PFSK-1 (cell line): ENCODE results near the gene ST7.

ENCODE experiments used
- FOXP2 ChIP-seq: optimal IDR thresholded peaks from 2 replicates; pipeline ENCODE3; 2011; ENCODE audit warnings: borderline replicate concordance, control low read depth, inconsistent platforms; ENCODE audit not compliant: insufficient read depth; ENCODE audit errors: extremely low read length, extremely low read depth
- POLR2AphosphoS5 ChIP-seq: IDR thresholded peaks from 2 replicates; pipeline ENCODE4 v1.6.1; 2012; ENCODE audit warnings: low read depth, mild to moderate bottlenecking, control low read depth, low read length, moderate library complexity
- SIN3A ChIP-seq: IDR thresholded peaks from 2 replicates; pipeline ENCODE4 v1.6.1; 2012; ENCODE audit warnings: mild to moderate bottlenecking, low read length, moderate library complexity, borderline replicate concordance; ENCODE audit not compliant: insufficient read depth
- TAF1 ChIP-seq: IDR thresholded peaks from 2 replicates; pipeline ENCODE4 v1.6.1; 2012; ENCODE audit warnings: low read length, control low read depth, borderline replicate concordance; ENCODE audit not compliant: insufficient read depth
- TF ChIP-seq, protein P1 (sequence below), 2 experiments: IDR thresholded peaks; 2 replicates each; pipeline versions ENCODE4 v1.6.1 to v1.8.0; 2011 to 2012; ENCODE audit warnings: low read depth in 2 of 2, low read length in 2 of 2, control low read depth in 1 of 2, inconsistent platforms in 1 of 2, mild to moderate bottlenecking in 1 of 2, moderate library complexity in 1 of 2; ENCODE audit not compliant: insufficient read depth in 1 of 2

The ST7 gene

GRCh38 chr7:116980354-116980753 is 27.1 kb downstream of the ST7 start:
- TF ChIP-seq POLR2AphosphoS5 (no peak), SIN3A (no peak), TAF1 (no peak), FOXP2 (no peak)
- TF ChIP-seq, protein P1, sequence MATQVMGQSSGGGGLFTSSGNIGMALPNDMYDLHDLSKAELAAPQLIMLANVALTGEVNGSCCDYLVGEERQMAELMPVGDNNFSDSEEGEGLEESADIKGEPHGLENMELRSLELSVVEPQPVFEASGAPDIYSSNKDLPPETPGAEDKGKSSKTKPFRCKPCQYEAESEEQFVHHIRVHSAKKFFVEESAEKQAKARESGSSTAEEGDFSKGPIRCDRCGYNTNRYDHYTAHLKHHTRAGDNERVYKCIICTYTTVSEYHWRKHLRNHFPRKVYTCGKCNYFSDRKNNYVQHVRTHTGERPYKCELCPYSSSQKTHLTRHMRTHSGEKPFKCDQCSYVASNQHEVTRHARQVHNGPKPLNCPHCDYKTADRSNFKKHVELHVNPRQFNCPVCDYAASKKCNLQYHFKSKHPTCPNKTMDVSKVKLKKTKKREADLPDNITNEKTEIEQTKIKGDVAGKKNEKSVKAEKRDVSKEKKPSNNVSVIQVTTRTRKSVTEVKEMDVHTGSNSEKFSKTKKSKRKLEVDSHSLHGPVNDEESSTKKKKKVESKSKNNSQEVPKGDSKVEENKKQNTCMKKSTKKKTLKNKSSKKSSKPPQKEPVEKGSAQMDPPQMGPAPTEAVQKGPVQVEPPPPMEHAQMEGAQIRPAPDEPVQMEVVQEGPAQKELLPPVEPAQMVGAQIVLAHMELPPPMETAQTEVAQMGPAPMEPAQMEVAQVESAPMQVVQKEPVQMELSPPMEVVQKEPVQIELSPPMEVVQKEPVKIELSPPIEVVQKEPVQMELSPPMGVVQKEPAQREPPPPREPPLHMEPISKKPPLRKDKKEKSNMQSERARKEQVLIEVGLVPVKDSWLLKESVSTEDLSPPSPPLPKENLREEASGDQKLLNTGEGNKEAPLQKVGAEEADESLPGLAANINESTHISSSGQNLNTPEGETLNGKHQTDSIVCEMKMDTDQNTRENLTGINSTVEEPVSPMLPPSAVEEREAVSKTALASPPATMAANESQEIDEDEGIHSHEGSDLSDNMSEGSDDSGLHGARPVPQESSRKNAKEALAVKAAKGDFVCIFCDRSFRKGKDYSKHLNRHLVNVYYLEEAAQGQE (IDR thresholded peaks at IDR 0.05; ENCODE audit: insufficient read depth in 1 of 2, low read depth in 2 of 2, low read length in 2 of 2): no peak

GRCh38 chr7:116981939-116982338 is 28.6 kb downstream of the ST7 start:
- TF ChIP-seq POLR2AphosphoS5 (no peak), SIN3A (no peak), FOXP2 (no peak), TAF1 (no peak)
- TF ChIP-seq, protein P1 (IDR thresholded peaks at IDR 0.05; ENCODE audit: insufficient read depth in 1 of 2, low read depth in 2 of 2, low read length in 2 of 2): no peak

DNA sequence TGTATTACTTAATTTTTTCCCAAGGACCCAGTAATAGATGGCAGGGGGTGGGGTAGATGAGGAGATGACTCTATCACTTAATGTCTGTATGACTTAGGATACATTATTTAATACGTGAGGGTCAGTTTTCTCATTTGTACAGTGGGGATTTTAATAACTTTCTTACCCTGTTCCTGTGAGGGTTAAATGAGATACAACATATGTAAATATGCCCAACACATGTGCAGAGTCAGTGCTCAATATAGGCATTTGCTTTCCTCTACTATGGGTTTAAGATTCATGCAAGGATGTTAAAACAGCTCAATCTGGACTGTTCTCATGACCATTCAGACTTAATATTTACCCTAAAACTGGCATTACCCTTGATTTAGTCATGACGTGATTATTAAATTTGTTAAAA is 31.2 kb downstream of the ST7 start:
- TF ChIP-seq FOXP2: no peak
- TF ChIP-seq TAF1: no peak
- TF ChIP-seq SIN3A: no peak
- TF ChIP-seq, protein P1 (IDR thresholded peaks at IDR 0.05; ENCODE audit: insufficient read depth in 1 of 2, low read depth in 2 of 2, low read length in 2 of 2): no peak
- no peak for TF ChIP-seq POLR2AphosphoS5

DNA sequence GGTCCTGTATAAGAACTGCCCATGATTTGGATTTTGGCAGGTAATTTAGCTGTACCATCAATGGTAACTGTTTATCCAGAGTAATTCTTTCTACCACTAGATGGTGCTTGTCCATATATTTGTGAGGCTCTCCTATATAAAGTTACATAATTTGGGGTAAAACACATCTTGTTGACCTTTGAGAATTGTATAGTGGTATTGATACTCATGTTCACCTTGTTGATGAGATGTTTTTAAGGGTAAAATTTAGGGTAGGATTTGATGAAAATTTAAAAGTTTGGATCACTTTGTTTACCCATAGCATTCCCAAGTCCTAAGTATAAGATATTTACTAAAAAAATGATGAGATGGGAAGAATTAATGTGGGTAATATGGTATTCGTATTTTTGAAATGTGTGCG is 31.6 kb downstream of the ST7 start:
- TF ChIP-seq, protein P1 (IDR thresholded peaks at IDR 0.05; ENCODE audit: insufficient read depth in 1 of 2, low read depth in 2 of 2, low read length in 2 of 2): no peak
- TF ChIP-seq POLR2AphosphoS5: no peak
- TF ChIP-seq TAF1: no peak
- TF ChIP-seq FOXP2: no peak
- TF ChIP-seq SIN3A: no peak

GRCh38 chr7:116985575-116985974 is 32.3 kb downstream of the ST7 start:
- TF ChIP-seq, protein P1 (IDR thresholded peaks at IDR 0.05; ENCODE audit: insufficient read depth in 1 of 2, low read depth in 2 of 2, low read length in 2 of 2): no peak
- TF ChIP-seq POLR2AphosphoS5 (no peak), SIN3A (no peak), FOXP2 (no peak), TAF1 (no peak)
